GM19043 (cell line): ENCODE measurements around the gene SSH3.

Source experiments
- ATAC-seq: cut with Tn5 transposase; IDR thresholded peaks from one replicate; pipeline ENCODE4 v1.9.1; 2021; ENCODE audit warnings: low read depth; ENCODE audit not compliant: unreplicated experiment

Gene SSH3

DNA sequence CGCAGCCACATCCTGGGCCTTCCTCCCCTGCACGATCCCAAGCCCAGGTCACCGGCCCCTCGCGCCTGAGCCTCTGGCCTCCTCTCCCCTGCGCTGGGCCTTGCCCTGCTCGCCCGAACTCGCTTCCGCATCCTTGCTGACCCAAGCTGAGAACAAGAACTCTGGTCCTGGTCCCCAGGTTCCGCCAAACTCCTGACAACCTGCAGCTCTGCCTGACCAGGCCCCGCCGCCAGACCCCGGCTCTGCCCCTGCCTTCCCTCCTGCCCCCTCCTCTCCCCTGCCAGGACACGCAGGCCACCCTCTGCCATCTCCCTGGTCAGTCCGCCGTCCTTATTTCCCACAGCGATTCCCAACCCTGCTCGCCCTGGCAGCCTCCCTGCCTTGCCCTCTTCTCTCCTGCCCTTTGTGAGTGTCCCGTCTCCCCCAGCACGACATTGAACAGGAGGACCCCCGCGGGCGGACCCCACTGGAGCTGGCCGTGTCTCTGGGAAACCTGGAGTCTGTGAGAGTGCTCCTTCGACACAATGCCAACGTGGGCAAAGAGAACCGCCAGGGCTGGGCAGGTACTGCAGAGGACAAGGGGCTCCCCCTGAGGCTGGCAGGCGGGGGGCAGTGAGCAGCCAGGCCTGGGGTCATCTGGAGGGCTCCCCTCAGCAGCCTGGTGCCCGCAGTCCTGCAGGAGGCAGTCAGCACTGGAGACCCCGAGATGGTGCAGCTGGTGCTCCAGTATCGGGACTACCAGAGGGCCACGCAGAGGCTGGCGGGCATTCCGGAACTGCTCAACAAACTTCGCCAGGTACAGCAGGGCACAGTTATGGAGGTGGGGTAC, 13.5 kb upstream of the SSH3 start:
- no peak for ATAC-seq

DNA sequence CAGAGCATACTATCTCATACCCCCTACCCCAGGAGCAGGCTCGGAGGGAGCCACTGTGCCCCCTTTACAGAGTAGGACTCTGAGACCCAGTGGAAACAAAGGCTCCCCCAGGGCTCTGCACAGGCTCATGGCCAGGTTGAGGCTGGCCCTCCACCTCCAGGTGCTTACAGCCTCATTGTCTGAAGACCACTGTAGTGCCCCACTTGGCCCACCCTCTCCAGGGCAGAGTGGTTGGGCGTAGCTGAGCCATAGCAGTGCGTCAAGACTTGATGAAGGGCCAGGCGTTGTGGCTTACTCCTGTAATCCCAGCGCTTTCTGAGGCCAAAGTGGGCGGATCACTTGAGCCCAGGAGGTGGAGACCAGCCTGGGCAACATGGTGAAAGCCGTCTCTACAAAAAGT, 12.5 kb upstream of the SSH3 start:
- ATAC-seq = no peak

DNA sequence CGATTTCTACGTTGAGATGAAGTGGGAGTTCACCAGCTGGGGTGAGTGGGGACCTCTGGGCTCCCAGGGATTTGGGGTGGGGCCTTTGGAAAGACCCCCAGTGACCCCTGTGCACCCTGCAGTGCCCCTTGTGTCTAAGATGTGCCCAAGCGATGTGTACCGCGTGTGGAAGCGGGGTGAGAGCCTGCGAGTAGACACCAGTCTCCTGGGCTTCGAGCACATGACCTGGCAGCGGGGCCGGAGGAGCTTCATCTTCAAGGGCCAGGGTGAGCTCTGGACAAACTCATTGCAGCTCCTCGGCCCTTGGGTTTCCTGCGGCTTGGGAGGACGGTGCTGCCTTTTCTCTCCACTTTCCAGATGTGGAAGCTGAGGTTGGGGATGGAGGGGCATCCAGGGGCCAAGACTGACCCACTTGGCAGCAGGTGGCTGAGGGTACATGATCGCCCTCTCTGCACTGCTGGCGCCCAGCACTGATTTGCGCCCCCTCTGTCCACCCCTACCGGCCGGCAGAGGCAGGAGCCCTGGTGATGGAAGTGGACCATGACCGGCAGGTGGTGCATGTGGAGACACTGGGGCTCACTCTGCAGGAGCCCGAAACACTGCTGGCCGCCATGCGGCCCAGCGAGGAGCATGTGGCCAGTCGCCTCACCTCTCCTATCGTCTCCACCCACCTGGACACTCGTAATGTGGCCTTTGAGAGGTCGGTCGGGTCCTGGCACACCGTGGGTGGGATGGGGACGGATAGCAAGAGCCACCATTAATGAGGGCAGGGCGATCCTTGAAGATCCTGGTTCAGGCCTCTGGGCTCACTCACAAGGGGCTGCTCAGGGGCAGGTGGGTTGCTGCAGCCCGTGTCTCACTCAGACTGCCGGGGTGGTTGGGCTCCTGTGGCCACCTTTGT, 11.6 kb upstream of the SSH3 start:
- ATAC-seq = no peak

DNA sequence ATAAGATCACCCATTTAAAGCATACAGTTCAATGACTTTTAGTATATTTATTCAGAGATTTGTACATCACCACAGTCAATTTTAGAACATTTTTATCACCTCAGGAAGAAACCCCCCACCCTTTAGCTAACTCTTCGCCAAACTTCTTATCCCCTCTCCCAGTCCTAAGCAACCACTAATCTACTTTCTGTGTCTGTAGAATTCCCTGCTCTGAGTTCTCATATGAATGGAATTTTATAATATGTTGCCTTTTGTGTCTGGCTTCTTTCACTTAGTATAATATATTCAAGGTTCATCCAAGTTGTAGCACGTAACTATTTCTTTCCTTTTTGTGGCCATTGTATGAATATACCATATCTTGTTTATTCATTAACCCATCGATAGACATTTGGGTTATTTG, 10.7 kb upstream of the SSH3 start:
- no peak for ATAC-seq

DNA sequence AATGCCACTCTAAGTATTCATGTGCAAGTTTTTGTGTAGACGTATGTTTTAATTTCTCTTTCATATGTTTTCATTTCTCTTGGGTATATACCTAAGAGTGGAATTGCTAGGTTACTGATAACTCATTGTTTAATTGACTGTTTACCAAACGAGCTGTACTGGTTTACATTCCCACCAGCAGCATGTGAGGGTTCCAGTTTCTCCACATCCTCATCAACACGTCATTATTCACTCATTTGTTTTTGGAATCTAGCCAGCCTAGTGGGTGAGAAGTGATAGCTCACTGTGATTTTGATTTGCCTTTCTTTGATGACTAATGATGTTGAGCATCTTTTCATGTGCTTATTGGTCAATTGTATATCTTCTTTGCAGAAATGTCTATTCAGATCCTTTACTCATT, 10.2 kb upstream of the SSH3 start:
- no peak for ATAC-seq

DNA sequence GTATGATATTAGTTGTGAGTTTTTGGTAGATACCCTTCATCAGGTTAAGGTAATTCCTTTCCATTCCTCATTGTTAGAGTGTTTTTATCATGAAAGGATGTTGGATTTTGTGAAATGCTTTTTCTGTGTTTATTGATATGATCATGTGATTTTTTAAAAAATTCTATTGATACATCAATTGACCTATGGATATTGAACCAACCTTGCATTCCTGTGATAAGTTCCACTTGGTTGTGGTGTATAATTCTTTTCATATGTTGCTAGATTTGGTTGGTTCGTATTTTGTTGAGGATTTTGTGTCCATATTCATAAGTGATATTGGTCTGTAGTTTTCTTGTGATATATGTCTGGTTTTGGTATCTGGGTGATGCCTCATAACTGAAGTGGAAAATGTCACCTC, 7.5 kb upstream of the SSH3 start:
- ATAC-seq = no peak

DNA sequence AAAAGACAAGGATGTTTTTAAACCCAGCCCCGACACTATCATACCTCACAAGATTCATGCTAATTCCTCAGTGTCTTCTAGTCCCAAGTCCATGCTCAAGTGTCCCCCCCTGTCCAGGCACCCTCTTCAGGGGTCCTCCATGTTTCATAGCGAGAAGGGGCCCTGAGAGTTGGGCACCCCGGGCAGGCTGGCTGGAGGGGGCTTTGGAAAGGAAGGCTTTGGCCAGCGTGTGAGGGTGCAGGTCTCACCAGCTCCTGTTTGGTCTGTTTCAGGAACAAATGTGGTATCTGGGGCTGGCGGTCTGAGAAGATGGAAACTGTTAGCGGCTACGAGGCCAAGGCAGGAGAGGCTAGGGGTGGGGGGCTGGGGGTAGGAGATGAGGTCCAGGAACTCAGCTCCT, 4.5 kb upstream of the SSH3 start:
- ATAC-seq = no peak

DNA sequence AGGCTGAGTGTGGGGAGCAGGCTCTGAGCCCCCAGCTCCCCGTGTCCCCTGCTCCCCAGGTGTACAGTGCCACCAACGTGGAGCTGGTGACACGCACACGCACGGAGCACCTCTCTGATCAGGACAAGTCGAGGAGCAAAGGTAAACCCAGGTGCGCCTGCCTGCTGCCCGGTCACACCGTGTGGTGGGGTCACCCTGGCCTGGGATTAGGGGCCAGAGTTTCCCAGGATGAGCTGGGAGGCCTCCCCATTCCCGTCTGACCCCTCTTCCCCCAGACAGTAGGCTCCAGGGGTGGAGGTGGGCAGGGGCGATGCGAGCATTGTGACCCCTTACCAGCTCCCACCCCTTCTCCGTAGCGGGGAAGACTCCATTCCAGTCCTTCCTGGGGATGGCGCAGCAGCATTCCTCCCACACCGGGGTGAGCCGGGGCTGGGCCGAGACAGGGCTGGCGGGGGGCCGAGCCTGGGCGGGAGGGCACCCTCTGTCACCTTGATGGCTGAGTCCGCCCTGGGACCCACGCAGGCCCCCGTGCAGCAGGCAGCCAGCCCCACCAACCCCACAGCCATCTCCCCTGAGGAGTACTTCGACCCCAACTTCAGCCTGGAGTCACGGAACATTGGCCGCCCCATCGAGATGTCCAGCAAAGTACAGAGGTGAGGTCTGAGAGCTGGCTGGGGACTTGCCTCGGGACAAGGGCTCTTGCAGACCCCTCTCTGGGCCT, 3.7 kb upstream of the SSH3 start:
- ATAC-seq = no peak

DNA sequence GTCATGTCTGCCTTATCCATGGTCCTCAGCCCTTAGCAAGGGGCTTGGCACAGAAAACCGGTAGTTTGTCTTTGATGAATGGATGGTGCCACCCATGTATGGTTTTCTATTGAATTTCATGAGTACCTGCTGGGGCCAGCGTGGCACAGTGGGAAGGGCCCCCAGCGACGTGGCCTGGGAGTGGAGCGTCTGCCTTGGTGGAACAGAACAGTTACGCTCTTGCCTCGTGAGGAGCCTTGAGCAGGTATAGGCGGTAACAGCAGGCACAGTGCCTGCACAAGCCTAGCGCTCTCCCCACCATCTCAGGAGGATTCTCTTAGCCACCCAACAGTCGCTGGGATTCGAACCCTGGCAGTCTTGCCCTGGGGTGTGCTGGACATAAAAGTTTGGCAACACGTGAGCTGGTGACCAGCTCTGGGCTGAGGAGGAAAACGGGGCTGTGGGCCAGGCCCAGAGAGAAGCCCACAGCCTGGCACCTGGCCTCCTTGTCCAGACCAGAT, 3.0 kb upstream of the SSH3 start:
- ATAC-seq = no peak

DNA sequence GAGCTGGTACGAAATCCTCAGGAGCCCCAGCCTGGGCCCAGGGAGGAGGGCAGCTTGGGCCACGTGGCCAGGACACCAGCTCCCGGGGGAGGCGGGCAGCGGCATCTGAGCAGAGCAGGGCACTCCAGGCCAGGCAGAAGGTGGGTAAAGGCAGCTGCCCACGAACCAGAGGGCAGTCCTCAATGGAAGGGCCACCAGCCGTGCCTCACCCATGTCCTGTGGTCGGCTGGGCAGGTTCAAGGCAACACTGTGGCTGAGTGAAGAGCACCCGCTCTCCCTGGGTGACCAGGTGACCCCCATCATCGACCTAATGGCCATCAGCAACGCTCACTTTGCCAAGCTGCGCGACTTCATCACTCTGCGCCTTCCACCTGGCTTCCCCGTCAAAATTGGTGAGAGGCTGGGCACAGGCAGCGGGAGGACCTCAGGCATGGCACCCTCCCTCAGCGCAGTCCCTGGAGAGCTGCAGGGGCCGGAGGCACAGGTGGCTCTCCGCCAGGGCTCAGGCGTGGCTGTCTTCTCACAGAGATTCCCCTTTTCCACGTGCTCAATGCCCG, 2.5 kb upstream of the SSH3 start:
- no peak for ATAC-seq

DNA sequence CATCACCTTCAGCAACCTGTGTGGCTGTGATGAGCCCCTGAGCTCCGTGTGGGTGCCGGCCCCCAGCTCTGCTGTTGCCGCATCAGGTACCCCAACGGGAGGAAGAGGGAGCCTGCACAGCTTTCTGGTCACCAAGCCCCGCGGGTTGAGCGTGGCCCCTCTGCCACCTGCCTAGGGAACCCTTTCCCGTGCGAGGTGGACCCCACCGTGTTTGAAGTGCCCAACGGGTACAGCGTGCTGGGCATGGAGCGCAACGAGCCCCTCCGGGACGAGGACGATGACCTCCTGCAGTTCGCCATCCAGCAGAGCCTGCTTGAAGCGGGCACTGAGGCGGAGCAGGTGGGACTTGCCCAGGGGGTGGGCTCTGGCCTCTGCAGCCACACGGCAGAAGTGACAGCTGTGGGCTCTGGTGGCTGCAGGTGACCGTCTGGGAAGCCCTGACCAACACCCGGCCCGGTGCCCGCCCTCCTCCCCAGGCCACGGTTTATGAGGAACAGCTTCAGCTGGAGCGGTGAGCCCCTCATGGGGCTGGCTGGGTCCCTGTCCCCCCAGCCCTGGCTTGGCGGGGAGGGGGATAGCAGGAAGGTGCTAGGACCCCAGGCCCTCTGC, 1.9 kb upstream of the SSH3 start:
- ATAC-seq = no peak

DNA sequence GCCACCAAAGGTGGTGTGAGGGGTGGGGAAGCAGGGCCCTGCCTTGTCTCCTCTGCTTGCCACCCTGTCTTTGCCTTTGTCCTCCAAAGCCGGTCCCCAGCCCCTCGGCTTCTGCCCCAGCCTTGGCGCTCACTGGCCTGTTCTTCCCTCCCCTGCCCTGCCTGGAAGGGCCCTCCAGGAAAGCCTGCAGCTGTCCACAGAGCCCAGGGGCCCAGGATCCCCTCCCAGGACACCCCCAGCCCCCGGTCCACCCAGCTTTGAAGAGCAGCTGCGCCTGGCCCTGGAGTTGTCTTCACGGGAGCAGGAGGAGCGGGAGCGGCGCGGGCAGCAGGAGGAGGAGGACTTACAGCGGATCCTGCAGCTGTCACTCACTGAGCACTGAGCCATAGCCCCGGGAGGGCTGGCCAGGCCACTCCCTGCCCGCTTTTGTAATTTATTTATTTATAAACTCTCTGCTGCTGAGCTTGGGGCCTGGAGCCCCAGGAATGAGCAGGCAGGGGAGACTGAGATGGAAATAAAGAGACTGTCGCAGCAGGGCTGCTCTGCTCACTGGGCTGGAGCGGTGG, 1.3 kb upstream of the SSH3 start:
- no peak for ATAC-seq

DNA sequence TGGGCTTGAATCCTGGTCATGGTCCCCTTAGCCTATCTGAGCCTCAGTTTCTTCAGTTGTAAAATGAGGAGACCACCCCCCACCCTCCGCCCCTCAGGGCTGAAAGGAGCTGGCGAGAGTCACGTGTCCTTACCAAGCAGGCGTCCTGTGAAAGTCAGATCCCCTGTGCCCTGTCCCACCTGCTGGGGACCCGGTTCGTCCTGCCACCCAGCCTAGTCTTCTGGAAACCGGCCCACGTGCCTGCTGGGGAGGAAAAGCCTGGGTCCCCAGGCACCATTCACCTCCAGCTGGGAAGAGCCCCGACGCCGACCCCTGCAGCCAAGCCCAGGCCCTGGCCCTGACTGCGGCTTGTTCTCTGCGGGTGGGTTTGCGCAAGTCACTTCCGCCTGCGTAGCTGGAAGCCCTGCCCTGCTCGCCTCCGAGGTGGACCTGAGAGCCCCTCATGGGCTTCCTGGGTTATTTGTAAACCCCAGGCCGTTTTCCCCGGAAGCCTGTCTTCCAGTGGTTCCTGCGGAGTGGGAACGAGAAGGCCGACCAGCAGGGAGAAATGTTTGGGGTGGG, 679 bp upstream of the SSH3 start:
- no peak for ATAC-seq

DNA sequence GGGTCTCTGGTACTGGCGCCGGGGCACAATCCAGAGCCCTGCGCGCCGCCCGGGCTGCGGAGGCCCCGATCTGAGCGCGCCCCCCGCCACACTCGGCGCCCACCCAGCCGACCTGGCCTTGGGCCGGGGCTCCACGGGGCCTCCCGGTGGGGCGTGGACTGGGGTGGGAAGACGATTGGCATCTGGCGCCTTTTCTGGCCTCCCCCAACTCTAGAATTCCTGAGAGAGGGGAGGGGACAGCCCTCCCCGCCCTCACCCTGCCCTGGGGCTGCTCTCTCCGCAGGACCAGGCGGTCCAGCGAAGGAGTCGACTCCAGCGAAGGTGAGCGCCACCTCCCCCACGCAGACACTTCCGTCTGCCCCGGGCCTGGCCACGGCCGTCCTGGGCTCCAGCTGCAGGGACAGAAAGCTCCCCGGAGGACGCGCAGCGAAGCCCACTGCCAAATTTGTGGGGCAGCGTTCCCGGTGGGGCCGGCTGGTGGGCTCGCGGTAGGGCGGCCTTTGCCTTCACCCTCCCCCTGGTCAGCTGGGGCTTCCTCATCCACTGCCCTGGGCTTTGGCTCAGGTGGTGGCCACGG, 593 bp downstream of the SSH3 start:
- ATAC-seq = no peak

DNA sequence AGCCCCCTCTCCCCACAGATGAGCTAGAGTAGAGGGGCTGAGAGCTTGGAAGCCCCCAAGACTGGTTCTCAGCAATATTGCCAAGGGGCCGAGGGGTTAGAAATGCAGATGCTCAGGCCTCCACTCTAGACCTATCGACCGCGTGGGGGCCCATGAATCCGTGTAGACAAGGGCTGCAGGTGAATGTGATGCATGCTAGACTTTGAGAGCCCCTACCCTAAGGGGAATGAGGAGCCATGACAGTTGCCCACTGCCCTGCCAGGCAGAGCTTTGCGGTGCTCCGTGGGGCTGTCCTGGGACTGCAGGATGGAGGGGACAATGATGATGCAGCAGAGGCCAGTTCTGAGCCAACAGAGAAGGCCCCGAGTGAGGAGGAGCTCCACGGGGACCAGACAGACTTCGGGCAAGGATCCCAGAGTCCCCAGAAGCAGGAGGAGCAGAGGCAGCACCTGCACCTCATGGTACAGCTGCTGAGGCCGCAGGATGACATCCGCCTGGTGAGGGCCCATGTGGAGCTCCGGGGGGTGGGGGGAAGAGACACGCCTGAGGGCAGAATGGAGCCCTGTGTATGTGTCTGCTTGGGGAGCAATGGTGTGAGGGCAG, 1.3 kb downstream of the SSH3 start:
- no peak for ATAC-seq

DNA sequence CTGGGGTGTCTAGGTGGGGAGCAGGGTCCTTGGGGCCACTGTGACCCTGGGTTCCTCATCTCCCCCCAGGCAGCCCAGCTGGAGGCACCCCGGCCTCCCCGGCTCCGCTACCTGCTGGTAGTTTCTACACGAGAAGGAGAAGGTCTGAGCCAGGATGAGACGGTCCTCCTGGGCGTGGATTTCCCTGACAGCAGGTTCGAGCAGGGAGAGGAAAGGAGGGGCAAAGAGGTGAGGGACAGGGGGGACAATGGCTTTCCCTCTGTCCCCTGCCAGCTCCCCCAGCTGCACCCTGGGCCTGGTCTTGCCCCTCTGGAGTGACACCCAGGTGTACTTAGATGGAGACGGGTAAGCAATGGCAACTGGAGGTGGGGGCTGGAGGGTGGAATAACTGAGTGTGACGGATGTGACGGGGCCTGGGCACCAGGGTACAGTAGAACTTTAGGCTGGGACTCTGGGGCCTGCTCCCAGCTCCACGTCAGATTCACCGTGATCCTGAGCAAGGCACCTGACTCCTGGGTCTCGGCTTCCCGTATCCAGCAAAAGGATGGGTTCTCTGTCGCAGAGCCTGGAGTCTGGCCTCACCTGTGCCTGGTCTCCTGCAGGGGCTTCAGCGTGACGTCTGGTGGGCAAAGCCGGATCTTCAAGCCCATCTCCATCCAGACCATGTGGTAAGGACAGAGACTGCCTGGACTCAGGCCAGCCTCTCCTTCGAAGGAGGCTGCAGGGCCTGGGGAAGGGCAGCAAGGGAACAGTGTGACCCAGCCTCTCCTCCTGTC, 3.6 kb downstream of the SSH3 start:
- ATAC-seq = no peak

DNA sequence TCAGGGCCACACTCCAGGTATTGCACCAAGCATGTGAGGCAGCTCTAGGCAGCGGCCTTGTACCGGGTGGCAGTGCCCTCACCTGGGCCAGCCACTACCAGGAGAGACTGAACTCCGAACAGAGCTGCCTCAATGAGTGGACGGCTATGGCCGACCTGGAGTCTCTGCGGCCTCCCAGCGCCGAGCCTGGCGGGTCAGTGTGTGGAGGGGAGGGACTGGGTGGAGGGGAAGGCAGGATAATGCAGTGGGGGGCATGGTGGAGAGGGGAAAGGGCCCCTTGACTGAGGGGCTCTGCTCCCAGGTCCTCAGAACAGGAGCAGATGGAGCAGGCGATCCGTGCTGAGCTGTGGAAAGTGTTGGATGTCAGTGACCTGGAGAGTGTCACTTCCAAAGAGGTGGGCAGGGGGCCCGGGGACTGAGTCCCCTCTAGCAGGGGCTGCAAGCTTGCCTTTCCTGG, 4.2 kb downstream of the SSH3 start:
- no peak for ATAC-seq
